Keratinocyte (primary cell): Measurements from ENCODE around the gene ZC3H4.

Experiments
- EZH2 ChIP-seq: IDR thresholded peaks from one replicate; pipeline ENCODE4 v1.6.1; 2012; ENCODE audit warnings: inconsistent platforms, mild to moderate bottlenecking, low read length, moderate library complexity
- TF ChIP-seq, protein P1 (sequence below), 3 experiments: IDR thresholded peaks in 1 of 3; conservative IDR thresholded peaks in 1 of 3; optimal IDR thresholded peaks in 1 of 3; 2 replicates in 2 of 3; 3 replicates in 1 of 3; pipeline versions ENCODE3 to v1.5.1; 2011; ENCODE audit warnings: low read length in 3 of 3, mild to moderate bottlenecking in 3 of 3, moderate library complexity in 2 of 3, control low read depth in 1 of 3, inconsistent platforms in 1 of 3; ENCODE audit not compliant: insufficient read depth in 2 of 3; ENCODE audit errors: extremely low read depth in 1 of 3

DNA sequence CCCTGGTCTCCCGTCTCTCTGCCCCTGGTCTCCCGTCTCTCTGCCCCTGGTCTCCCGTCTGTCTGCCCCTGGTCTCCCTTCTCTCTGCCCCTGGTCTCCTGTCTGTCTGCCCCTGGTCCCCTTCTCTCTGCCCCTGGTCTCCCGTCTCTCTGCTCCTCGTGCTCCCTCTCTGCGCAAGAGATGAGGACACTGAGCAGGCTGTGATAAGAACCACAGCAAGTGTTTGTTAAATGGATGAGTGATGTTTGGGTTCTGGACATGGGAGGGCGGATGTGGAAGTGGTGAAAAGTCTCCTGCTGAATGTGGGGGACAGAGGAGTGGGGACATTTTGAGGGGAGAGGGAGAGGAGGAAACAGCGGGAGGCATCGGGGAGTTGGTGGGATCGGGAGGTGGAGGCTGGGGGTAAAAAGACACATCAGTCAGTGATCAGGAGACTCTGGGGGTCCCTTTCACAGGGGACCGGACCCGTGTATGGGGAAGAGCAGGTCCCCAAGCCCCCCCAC, 85.9 kb downstream of the ZC3H4 start:
- TF ChIP-seq, protein P1, sequence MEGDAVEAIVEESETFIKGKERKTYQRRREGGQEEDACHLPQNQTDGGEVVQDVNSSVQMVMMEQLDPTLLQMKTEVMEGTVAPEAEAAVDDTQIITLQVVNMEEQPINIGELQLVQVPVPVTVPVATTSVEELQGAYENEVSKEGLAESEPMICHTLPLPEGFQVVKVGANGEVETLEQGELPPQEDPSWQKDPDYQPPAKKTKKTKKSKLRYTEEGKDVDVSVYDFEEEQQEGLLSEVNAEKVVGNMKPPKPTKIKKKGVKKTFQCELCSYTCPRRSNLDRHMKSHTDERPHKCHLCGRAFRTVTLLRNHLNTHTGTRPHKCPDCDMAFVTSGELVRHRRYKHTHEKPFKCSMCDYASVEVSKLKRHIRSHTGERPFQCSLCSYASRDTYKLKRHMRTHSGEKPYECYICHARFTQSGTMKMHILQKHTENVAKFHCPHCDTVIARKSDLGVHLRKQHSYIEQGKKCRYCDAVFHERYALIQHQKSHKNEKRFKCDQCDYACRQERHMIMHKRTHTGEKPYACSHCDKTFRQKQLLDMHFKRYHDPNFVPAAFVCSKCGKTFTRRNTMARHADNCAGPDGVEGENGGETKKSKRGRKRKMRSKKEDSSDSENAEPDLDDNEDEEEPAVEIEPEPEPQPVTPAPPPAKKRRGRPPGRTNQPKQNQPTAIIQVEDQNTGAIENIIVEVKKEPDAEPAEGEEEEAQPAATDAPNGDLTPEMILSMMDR (optimal IDR thresholded peaks at IDR 0.05 in 1 of 3, IDR thresholded peaks at IDR 0.05 in 1 of 3, conservative IDR thresholded peaks at IDR 0.05 in 1 of 3; ENCODE audit: extremely low read depth in 1 of 3, insufficient read depth in 2 of 3, low read length in 3 of 3), result no peak
- peak; percentile 48 for TF ChIP-seq EZH2
